Common myeloid progenitor, CD34-positive (primary cell): ENCODE data around the gene ADAT2.
A peak's percentile ranks its signal among the peaks of the same experiment; 100 is the strongest.

ENCODE experiments used
- CTCF ChIA-PET: fragments of 350-600 bp; sonication (Branson Sonifier 250); formaldehyde crosslinking; loops from one replicate; lab custom pipeline; 2021; ENCODE audit warnings: antibody characterized with exemption; lab: Charles Lee
- POLR2A ChIA-PET: fragments of 350-600 bp; sonication (Branson Sonifier 250); formaldehyde crosslinking; loops from one replicate; lab custom pipeline; 2021; ENCODE audit warnings: antibody characterized with exemption; lab: Charles Lee
- DNase-seq, 3 donors: peaks; one replicate each; pipeline versions ENCODE4 v3.0.0 to v3.0.0-alpha.2; 2013
- H3K27ac ChIP-seq, 2 experiments: 1 replicate in 1 of 2; 2 replicates in 1 of 2; pipeline ENCODE4 v1.7.0; 2013; ENCODE audit warnings: inconsistent platforms in 2 of 2, low read length in 2 of 2, mild to moderate bottlenecking in 2 of 2, low read depth in 1 of 2, moderate library complexity in 1 of 2; ENCODE audit not compliant: severe bottlenecking in 2 of 2, insufficient read depth in 1 of 2, poor library complexity in 1 of 2
- H3K27me3 ChIP-seq, 5 experiments: replicated peaks in 2 of 5; 1 replicate in 3 of 5; 2 replicates in 2 of 5; pipeline versions ENCODE4 v1.6.1 to v1.7.0; 2013; ENCODE audit warnings: low read length in 4 of 5, mild to moderate bottlenecking in 2 of 5, moderate library complexity in 2 of 5, inconsistent platforms in 1 of 5; ENCODE audit not compliant: insufficient read depth in 5 of 5, control insufficient read depth in 4 of 5
- H3K36me3 ChIP-seq, 4 experiments: 1 replicate in 2 of 4; 2 replicates in 2 of 4; pipeline versions ENCODE4 v1.6.1 to v1.7.0; 2013; ENCODE audit warnings: low read length in 3 of 4, control low read depth in 1 of 4, mild to moderate bottlenecking in 1 of 4; ENCODE audit not compliant: control insufficient read depth in 4 of 4, insufficient read depth in 4 of 4
- H3K4me1 ChIP-seq, 4 experiments: 1 replicate in 3 of 4; 2 replicates in 1 of 4; pipeline versions ENCODE4 v1.6.1 to v1.7.1; 2013; ENCODE audit warnings: low read length in 3 of 4, mild to moderate bottlenecking in 3 of 4, control low read depth in 1 of 4, inconsistent platforms in 1 of 4, moderate library complexity in 1 of 4; ENCODE audit not compliant: control insufficient read depth in 4 of 4, insufficient read depth in 4 of 4; ENCODE audit errors: control extremely low read depth in 1 of 4
- H3K4me3 ChIP-seq, 7 experiments: 1 replicate in 4 of 7; 2 replicates in 3 of 7; pipeline versions ENCODE4 v1.5.1 to v1.7.0; 2013; ENCODE audit warnings: mild to moderate bottlenecking in 7 of 7, low read length in 6 of 7, moderate library complexity in 6 of 7, inconsistent platforms in 2 of 7, low read depth in 2 of 7, control low read depth in 1 of 7; ENCODE audit not compliant: insufficient read depth in 4 of 7, control insufficient read depth in 1 of 7; ENCODE audit errors: extremely low read depth in 1 of 7
- H3K9me3 ChIP-seq, 5 experiments: 1 replicate in 4 of 5; 2 replicates in 1 of 5; pipeline versions ENCODE4 v1.6.1 to v1.7.1; 2013; ENCODE audit warnings: low read length in 4 of 5, mild to moderate bottlenecking in 2 of 5, inconsistent platforms in 1 of 5, low read depth in 1 of 5, moderate library complexity in 1 of 5; ENCODE audit not compliant: control insufficient read depth in 4 of 5, insufficient read depth in 2 of 5; ENCODE audit errors: control extremely low read depth in 1 of 5
- WGBS: methylation state at CpG from one replicate; pipeline ENCODE4 v1.1.5; 2013; ENCODE audit not compliant: insufficient coverage; 5-methylcytosine and 5-hydroxymethylcytosine counted together

Gene ADAT2

DNA sequence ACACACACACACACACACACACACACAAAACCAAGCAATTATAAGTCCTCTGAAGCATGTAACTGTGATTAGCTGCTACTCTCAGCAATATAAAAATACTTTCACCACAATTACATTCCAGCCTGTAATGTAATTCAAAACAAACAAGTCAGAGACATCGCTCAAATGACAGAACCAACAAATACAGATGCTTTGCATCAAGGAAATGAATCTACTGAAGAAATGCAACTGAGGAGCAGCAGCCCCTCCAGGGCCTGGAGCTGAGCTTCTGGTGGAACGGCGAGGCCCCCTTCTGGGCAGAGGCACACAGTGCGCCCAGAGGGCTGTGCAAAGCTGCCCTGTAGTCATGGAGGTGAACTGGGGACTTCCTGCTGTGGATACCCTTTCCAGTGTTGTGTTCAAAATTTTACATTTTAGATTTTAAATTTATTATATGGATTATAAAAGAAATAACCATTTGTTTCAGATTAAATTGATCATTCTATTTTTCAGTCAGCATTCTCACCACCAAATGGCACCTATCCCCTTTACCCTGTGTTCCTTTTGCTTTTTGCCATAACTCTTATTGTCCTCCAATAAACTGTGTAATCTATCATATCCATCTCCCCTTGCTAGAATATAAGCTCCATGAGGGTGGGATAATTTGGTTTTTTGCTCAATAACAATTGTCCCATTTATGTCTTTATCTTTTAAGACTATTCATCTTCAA is 23.2 kb downstream of the ADAT2 start:
- POLR2A ChIA-PET = interaction anchor here (0.6 kb wide), 2 partner anchors 42 to 733 kb away, joined by 3 to 4 read pairs; no protein-coding TSS in a partner anchor
- no peaks in the 10 kb centered on the region for H3K4me1 ChIP-seq
- CTCF ChIA-PET = interaction anchor here (0.7 to 5.3 kb wide), 20 partner anchors 10 to 1281 kb away, joined by 3 to 36 read pairs (median 4); no protein-coding TSS in a partner anchor
- H3K9me3 ChIP-seq = no peaks in the 10 kb centered on the region
- DNase-seq = peak; percentile 72 to 89 (median 88)
- no peaks in the 10 kb centered on the region for H3K27me3 ChIP-seq
- no peak overlapping the region for H3K4me3 ChIP-seq
- peaks cover 0 to 26% (median 3%) of the 10 kb centered on the region in 4 experiments for H3K36me3 ChIP-seq
- H3K27ac ChIP-seq = no peak overlapping the region
- no CpG with 5 or more reads among the region's 4 CpGs for WGBS

DNA sequence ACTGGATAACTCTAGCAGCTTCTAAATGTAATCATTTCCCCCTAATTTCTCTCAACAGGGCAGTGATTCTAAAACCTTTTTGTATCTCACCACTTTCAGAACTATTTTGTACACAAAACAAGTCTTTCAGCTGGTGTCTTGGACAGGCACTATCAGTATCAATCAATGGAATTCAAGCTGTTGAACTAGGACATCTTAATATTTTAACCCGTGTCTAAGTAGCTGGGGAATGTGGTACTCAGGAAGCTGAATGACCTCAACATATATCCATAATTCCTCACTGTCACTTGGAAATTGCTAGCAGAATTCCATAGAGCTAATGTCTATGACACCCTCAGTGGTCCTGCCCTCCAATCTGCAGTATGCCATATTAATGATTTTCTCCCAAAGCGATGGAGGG is 24.5 kb downstream of the ADAT2 start:
- no peaks in the 10 kb centered on the region for H3K9me3 ChIP-seq
- ChIA-PET POLR2A (no interaction called here), CTCF (interaction anchor here (0.6 to 5.3 kb wide), 14 partner anchors 9 to 952 kb away, joined by 3 to 36 read pairs (median 4); no protein-coding TSS in a partner anchor)

DNA sequence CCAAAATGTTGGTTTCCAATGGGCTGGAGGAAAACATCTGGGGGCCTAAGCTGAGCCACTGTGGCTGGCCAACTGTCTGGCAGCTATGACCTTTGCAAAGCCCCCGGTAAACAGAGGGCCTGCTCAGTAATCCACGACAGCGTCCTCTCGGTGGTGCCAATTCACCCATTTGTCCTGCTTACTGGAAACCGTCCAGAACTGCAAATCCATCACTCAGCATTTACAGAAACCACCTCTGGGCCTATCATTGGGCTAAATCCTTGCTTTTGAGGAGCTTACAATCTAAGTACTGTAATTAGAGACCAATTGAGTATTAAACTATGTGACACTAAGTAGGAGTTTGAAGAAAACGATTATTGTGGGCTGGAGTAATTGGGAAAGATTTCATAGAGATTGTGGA is 31.0 kb downstream of the ADAT2 start:
- H3K36me3 ChIP-seq = peaks cover 0 to 2% (median 0%) of the 10 kb centered on the region in 4 experiments
- peaks cover 0 to 3% (median 0%) of the 10 kb centered on the region in 4 experiments for H3K4me1 ChIP-seq
- CTCF ChIA-PET = interaction anchor here (1.4 to 1.5 kb wide), 2 partner anchors 14 to 18 kb away, joined by 3 to 5 read pairs; no protein-coding TSS in a partner anchor
- H3K27ac ChIP-seq = no peak overlapping the region
- H3K4me3 ChIP-seq = no peak overlapping the region
- H3K9me3 ChIP-seq = no peaks in the 10 kb centered on the region
- POLR2A ChIA-PET = no interaction called here
- H3K27me3 ChIP-seq = no peaks in the 10 kb centered on the region
- DNase-seq = no peak
- 92% methylated on average over 4 of the region's 6 CpGs for WGBS

More for the DNA sequence above, 24.5 kb downstream of the ADAT2 start:
- Histone ChIP-seq H3K27me3 (no peaks in the 10 kb centered on the region), H3K36me3 (peaks cover 0 to 17% (median under 1%) of the 10 kb centered on the region in 4 experiments), H3K4me3 (no peak overlapping the region), H3K4me1 (no peaks in the 10 kb centered on the region), H3K27ac (no peak overlapping the region)
- DNase-seq = no peak
- WGBS = no CpG with 5 or more reads among the region's 2 CpGs

DNA sequence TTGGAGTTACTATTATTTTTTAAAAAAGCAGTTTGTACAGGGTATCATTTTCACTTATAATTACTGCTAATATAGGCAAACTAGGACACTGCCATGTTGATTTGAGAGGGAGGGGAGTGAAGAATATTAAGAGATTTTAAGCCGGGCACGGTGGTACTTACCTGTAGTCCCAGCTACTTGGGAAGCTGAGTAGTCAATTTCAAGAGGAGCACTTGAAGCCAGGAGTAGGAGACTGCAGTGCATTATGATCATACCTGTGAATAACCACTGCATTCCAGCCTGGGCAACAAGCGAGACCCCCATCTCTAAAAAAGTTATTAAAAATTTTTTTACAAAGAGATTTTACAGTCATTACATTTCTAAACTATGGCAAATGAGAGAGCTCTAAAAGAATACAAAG is 35.7 kb downstream of the ADAT2 start:
- WGBS = 100% methylated on average over 2 of the region's 3 CpGs
- H3K36me3 ChIP-seq = no peaks in the 10 kb centered on the region
- POLR2A ChIA-PET = interaction anchor here (0.6 kb wide), 1 partner anchor 711 kb away, joined by 4 read pairs; no protein-coding TSS in a partner anchor

DNA sequence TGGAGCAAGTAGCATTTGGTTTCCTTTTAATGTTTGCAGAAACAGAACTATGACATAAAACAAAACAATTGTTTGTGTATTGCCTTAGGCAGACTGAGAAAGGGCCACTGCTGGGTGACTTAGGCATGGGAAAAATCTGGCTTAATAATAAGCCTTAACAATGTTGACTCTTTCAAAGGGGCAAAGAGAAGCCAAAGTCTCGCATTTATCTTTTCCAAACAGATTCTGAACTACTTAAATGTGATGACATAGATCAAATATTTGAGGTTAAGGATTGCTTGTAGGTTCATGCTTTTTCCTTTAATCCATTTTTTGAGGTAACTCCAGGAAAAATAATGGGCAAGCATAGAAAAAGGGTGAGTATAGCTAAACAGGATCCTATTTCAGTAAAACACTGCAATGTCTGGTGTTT is 39.6 kb downstream of the ADAT2 start:
- Histone ChIP-seq H3K9me3 (no peaks in the 10 kb centered on the region), H3K27ac (no peak overlapping the region), H3K36me3 (no peaks in the 10 kb centered on the region), H3K4me3 (no peak overlapping the region), H3K4me1 (no peaks in the 10 kb centered on the region), H3K27me3 (no peaks in the 10 kb centered on the region)
- ChIA-PET CTCF (interaction anchor here (0.7 kb wide), 1 partner anchor 15 kb away, joined by 3 read pairs; no protein-coding TSS in a partner anchor), POLR2A (no interaction called here)
- no peak for DNase-seq
- no CpG with 5 or more reads among the region's 1 CpG for WGBS

More for the DNA sequence above, 35.7 kb downstream of the ADAT2 start:
- CTCF ChIA-PET = interaction anchor here (0.7 to 2.2 kb wide), 3 partner anchors 9 to 12 kb away, joined by 3 to 5 read pairs (median 4); no protein-coding TSS in a partner anchor
- no peaks in the 10 kb centered on the region for H3K27me3 ChIP-seq
- no peak overlapping the region for H3K4me3 ChIP-seq
- no peak overlapping the region for H3K27ac ChIP-seq
- peaks cover 0 to 3% (median 0%) of the 10 kb centered on the region in 4 experiments for H3K4me1 ChIP-seq
- H3K9me3 ChIP-seq = no peaks in the 10 kb centered on the region
- no peak for DNase-seq

DNA sequence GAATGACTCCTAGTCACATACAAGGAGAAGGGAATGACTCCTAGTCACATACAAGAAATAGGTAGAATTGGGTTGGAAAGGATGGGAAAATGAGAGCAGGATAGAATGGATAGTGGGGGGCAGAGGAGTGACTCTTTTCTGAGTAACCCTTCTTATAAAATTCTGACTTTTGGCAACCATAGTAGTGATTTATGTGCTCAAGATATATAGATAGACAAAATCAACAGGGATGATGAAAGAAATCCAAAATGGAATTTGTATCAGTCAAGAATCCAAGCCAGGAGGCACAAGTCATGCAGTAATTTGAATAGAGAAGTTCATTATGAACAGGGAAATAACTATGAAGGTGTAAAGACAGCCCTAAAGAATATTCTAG is 41.7 kb downstream of the ADAT2 start:
- Histone ChIP-seq H3K27ac (no peak overlapping the region), H3K9me3 (no peaks in the 10 kb centered on the region), H3K36me3 (no peaks in the 10 kb centered on the region), H3K27me3 (no peaks in the 10 kb centered on the region), H3K4me3 (no peak overlapping the region), H3K4me1 (no peaks in the 10 kb centered on the region)
- ChIA-PET POLR2A (no interaction called here), CTCF (interaction anchor here (0.9 kb wide), 1 partner anchor 19 kb away, joined by 3 read pairs; no protein-coding TSS in a partner anchor)
- DNase-seq = no peak

DNA sequence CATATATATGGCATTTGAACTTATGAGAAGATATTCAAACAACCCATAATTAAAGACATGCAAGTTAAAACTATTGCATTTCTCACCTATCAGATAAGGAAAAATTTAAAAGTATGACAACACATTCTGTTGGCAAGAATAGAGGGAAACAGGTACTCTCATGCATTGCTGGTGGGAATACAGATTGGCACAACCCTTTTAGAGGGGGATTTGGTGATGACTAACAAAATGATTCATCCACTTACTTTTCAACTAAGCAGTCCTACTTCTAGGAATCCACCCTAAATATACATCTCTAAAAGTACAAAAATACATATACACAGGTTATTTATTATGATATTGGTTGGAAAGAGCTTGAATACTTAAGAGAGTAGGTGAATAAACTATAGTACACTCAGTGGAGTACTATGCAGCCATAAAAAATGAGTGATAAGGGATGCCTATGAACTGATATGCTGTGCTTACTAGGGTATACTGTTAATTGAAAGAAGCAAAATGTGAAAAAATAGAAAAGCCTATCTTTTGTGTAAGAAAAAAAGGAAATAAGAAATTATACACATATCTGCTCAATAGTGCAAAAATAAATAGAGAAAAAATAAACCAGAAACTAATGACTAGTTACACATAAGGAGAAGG is 42.2 kb downstream of the ADAT2 start:
- DNase-seq = no peak
- Histone ChIP-seq H3K4me1 (no peaks in the 10 kb centered on the region), H3K36me3 (no peaks in the 10 kb centered on the region), H3K9me3 (no peaks in the 10 kb centered on the region), H3K27ac (no peak overlapping the region), H3K27me3 (no peaks in the 10 kb centered on the region), H3K4me3 (no peak overlapping the region)
- ChIA-PET POLR2A (no interaction called here), CTCF (no interaction called here)
